ENCODE data around the gene APOM.

DNA sequence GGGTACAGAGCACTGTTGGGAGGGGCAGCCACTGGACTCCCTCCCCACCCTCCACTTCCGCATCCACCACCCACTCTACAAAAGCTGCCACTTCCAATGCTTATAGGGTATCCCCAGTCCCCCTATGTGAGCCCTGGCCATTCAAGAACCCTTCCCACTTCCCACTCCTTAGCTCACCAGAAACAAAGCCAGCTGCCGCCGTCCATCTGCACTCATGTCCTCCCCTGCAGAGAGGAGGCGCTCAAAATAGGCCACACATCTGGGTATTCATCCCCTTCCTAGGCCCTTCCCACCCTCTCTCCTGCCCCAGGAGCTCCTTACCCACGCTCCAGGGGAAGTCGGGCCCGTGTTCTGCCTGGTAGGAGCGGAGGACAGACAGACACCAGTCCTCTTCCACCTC, 31.6 kb downstream of the APOM start:
- TF ChIP-seq, protein P1, sequence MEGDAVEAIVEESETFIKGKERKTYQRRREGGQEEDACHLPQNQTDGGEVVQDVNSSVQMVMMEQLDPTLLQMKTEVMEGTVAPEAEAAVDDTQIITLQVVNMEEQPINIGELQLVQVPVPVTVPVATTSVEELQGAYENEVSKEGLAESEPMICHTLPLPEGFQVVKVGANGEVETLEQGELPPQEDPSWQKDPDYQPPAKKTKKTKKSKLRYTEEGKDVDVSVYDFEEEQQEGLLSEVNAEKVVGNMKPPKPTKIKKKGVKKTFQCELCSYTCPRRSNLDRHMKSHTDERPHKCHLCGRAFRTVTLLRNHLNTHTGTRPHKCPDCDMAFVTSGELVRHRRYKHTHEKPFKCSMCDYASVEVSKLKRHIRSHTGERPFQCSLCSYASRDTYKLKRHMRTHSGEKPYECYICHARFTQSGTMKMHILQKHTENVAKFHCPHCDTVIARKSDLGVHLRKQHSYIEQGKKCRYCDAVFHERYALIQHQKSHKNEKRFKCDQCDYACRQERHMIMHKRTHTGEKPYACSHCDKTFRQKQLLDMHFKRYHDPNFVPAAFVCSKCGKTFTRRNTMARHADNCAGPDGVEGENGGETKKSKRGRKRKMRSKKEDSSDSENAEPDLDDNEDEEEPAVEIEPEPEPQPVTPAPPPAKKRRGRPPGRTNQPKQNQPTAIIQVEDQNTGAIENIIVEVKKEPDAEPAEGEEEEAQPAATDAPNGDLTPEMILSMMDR (IDR thresholded peaks at IDR 0.05), result no peak
- no peak for TF ChIP-seq POLR2A (IDR thresholded peaks at IDR 0.05)

Data from transverse colon (tissue), 3 donors.